ENCODE data around the gene KIAA1755.

KIAA1755 gene

GRCh38 chr20:38184101-38184500 is 76.4 kb downstream of the KIAA1755 start:
- DNase-seq (ENCODE audit: low read depth in 2 of 2), result no peak

GRCh38 chr20:38181971-38182370 is 78.6 kb downstream of the KIAA1755 start:
- DNase-seq (ENCODE audit: low read depth in 2 of 2), result no peak

- no peak for DNase-seq (ENCODE audit: low read depth in 2 of 2)
Observed at GRCh38 chr20:38181207-38181801, 79.2 kb downstream of the KIAA1755 start.

GRCh38 chr20:38180781-38181180 is 79.8 kb downstream of the KIAA1755 start:
- no peak for DNase-seq (ENCODE audit: low read depth in 2 of 2)

- no peak for DNase-seq (ENCODE audit: low read depth in 2 of 2)
Observed at GRCh38 chr20:38179846-38180245, 80.7 kb downstream of the KIAA1755 start.

- DNase-seq (ENCODE audit: low read depth in 2 of 2), result no peak
Observed at GRCh38 chr20:38178581-38178980, 82.0 kb downstream of the KIAA1755 start.

- DNase-seq (ENCODE audit: low read depth in 2 of 2), result no peak
Observed at GRCh38 chr20:38178065-38178491, 82.5 kb downstream of the KIAA1755 start.

- no peak for DNase-seq (ENCODE audit: low read depth in 2 of 2)
Observed at GRCh38 chr20:38177201-38177600, 83.3 kb downstream of the KIAA1755 start.

GRCh38 chr20:38175304-38176180 is 85.0 kb downstream of the KIAA1755 start:
- DNase-seq (ENCODE audit: low read depth in 2 of 2), result no peak

GRCh38 chr20:38173237-38174156 is 87.0 kb downstream of the KIAA1755 start:
- peak in 1 of 2 experiments; percentile 43 for DNase-seq (ENCODE audit: low read depth in 2 of 2)

GRCh38 chr20:38172408-38172807 is 88.1 kb downstream of the KIAA1755 start:
- DNase-seq (ENCODE audit: low read depth in 2 of 2), result no peak

GRCh38 chr20:38171675-38172043 is 88.9 kb downstream of the KIAA1755 start:
- no peak for DNase-seq (ENCODE audit: low read depth in 2 of 2)

- DNase-seq (ENCODE audit: low read depth in 2 of 2), result no peak
Observed at GRCh38 chr20:38170826-38171674, 89.5 kb downstream of the KIAA1755 start.

- no peak for DNase-seq (ENCODE audit: low read depth in 2 of 2)
Observed at GRCh38 chr20:38170219-38170825, 90.2 kb downstream of the KIAA1755 start.

GRCh38 chr20:38169636-38170193 is 90.8 kb downstream of the KIAA1755 start:
- DNase-seq (ENCODE audit: low read depth in 2 of 2), result no peak

GRCh38 chr20:38168791-38169589 is 91.5 kb downstream of the KIAA1755 start:
- no peak for DNase-seq (ENCODE audit: low read depth in 2 of 2)

- DNase-seq (ENCODE audit: low read depth in 2 of 2), result peak; percentile 60
Observed at GRCh38 chr20:38167851-38168760, 92.4 kb downstream of the KIAA1755 start.

GRCh38 chr20:38167328-38167850 is 93.1 kb downstream of the KIAA1755 start:
- DNase-seq (ENCODE audit: low read depth in 2 of 2), result no peak

All from fibroblast of skin of left quadriceps (primary cell).